ENCODE results near the gene KIF21A.

Gene KIF21A

GRCh38 chr12:39383114-39383513 is 59.8 kb downstream of the KIF21A start:
- POLR2A ChIA-PET: no interaction called here
- CTCF ChIA-PET: interaction anchor here (1.0 to 3.6 kb wide), 4 partner anchors 10 to 35 kb away, joined by 3 to 19 read pairs (median 7); no protein-coding TSS in a partner anchor

GRCh38 chr12:39380090-39380489 is 62.8 kb downstream of the KIF21A start:
- TF ChIP-seq CTCF (IDR thresholded peaks at IDR 0.05; ENCODE audit: control extremely low read depth, extremely low read depth, low read depth, missing control alignments): no peak

More at GRCh38 chr12:39383114-39383513, 59.8 kb downstream of the KIF21A start:
- no peak for TF ChIP-seq CTCF (IDR thresholded peaks at IDR 0.05; ENCODE audit: control extremely low read depth, extremely low read depth, low read depth, missing control alignments)
- no peak for DNase-seq (ENCODE audit: extremely low spot score)

GRCh38 chr12:39378341-39378740 is 64.6 kb downstream of the KIF21A start:
- no peak for DNase-seq (ENCODE audit: extremely low spot score)
- POLR2A ChIA-PET: no interaction called here
- TF ChIP-seq CTCF (IDR thresholded peaks at IDR 0.05; ENCODE audit: control extremely low read depth, extremely low read depth, low read depth, missing control alignments): no peak
- CTCF ChIA-PET: interaction anchor here (1.0 to 1.8 kb wide), 5 partner anchors 9 to 61 kb away, joined by 3 to 4 read pairs (median 3); no protein-coding TSS in a partner anchor

More at GRCh38 chr12:39380090-39380489, 62.8 kb downstream of the KIF21A start:
- ChIA-PET CTCF (no interaction called here), POLR2A (no interaction called here)
- no peak for DNase-seq (ENCODE audit: extremely low spot score)

- no peak for TF ChIP-seq CTCF (IDR thresholded peaks at IDR 0.05; ENCODE audit: control extremely low read depth, extremely low read depth, low read depth, missing control alignments)
- POLR2A ChIA-PET: interaction anchor here (0.6 kb wide), 1 partner anchor 52 kb away, joined by 3 read pairs; no protein-coding TSS in a partner anchor
- CTCF ChIA-PET: interaction anchor here (0.7 to 1.9 kb wide), 10 partner anchors 10 to 241 kb away, joined by 3 to 13 read pairs (median 4); no protein-coding TSS in a partner anchor
- DNase-seq (ENCODE audit: extremely low spot score): no peak
Observed at GRCh38 chr12:39375206-39375808, 67.6 kb downstream of the KIF21A start.

GRCh38 chr12:39372929-39373328 is 70.0 kb downstream of the KIF21A start:
- ChIA-PET CTCF (interaction anchor here (0.9 to 3.3 kb wide), 6 partner anchors 10 to 54 kb away, joined by 3 to 19 read pairs (median 3); no protein-coding TSS in a partner anchor), POLR2A (no interaction called here)
- no peak for TF ChIP-seq CTCF (IDR thresholded peaks at IDR 0.05; ENCODE audit: control extremely low read depth, extremely low read depth, low read depth, missing control alignments)
- DNase-seq (ENCODE audit: extremely low spot score): no peak

GRCh38 chr12:39372204-39372925 is 70.6 kb downstream of the KIF21A start:
- no peak for DNase-seq (ENCODE audit: extremely low spot score)
- TF ChIP-seq CTCF (IDR thresholded peaks at IDR 0.05; ENCODE audit: control extremely low read depth, extremely low read depth, low read depth, missing control alignments): no peak
- CTCF ChIA-PET: interaction anchor here (0.9 to 3.3 kb wide), 7 partner anchors 11 to 54 kb away, joined by 3 to 19 read pairs (median 3); no protein-coding TSS in a partner anchor
- POLR2A ChIA-PET: no interaction called here
